HG03342 (cell line): ENCODE measurements around the gene BCAS1.
A peak's percentile ranks its signal among the peaks of the same experiment; 100 is the strongest.
"Not testable (repeated sequence)": the region's sequence is repeated elsewhere in the genome, so short reads cannot be mapped to it uniquely, and the experiment has no call there.

Experiments used
- ATAC-seq: cut with Tn5 transposase; IDR thresholded peaks from one replicate; pipeline ENCODE4 v1.9.1; 2021; ENCODE audit warnings: mild to moderate bottlenecking, moderate library complexity; ENCODE audit not compliant: unreplicated experiment

Gene BCAS1

GRCh38 chr20:53945478-53945877 lies 124.9 kb downstream of the BCAS1 start:
- ATAC-seq = no peak

GRCh38 chr20:53944796-53945195 lies 125.6 kb downstream of the BCAS1 start:
- no peak for ATAC-seq

GRCh38 chr20:53943522-53944291 lies 126.7 kb downstream of the BCAS1 start:
- no peak for ATAC-seq

GRCh38 chr20:53942973-53943372 lies 127.4 kb downstream of the BCAS1 start:
- ATAC-seq = no peak

DNA sequence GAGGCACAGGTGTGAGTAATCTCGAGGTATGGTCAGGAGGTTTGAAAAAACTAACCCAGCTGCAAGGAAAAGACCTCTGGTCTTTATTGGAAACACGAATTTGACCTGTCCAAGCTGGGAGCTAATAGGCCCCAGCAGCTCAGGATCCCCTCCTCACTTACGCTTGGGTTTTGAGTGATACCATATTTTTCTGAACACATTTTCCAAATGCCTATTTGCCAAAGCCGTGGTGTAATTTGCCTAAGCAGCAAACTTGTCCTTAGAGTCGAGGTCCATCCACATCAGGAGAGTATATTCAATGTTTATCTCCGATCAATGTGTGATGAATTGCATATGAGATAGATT lies 128.0 kb downstream of the BCAS1 start:
- no peak for ATAC-seq

DNA sequence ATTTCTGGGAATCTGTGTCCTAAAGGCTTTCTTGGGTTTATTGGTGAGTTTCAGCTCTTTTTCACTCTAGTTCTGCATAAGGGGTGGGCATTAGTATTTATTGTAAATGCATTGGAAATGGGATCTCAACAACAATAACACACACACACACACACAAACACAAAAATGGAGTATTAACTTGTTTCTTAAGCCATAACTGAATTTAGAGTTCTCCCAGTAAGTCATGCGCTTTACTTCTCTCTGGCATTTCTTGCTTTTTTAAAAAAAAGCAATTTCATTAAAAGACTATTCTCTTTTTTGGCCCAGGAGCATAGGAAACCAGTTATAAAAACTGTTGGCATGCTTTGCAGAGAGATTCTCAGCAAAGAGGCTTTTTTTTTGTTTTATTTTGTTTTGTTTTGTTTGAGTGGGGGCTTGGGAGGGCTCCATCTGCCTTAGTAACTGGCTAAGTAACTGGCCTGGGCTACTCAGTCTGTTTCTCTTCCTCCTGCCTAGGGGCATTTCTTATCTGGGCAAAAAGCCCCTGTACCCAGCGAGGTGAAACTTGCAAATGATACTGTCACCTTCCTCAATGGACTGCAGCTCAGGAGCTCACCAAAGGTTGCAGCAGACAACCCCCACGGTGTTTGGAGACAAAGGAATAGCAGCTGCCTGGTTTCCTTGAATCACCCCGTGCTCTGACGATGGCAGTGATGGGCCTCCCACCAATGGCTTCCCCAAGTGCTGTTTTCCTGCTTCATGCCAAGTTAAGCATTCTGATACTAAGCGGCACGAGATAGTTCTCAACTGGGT lies 128.5 kb downstream of the BCAS1 start:
- ATAC-seq = no peak

GRCh38 chr20:53940907-53941545 lies 129.4 kb downstream of the BCAS1 start:
- ATAC-seq = no peak

GRCh38 chr20:53940360-53940702 lies 130.1 kb downstream of the BCAS1 start:
- ATAC-seq = no peak

GRCh38 chr20:53939572-53940359 lies 130.6 kb downstream of the BCAS1 start:
- ATAC-seq = peak; percentile 61

- no peak for ATAC-seq
Observed at GRCh38 chr20:53939190-53939571, 131.2 kb downstream of the BCAS1 start.

DNA sequence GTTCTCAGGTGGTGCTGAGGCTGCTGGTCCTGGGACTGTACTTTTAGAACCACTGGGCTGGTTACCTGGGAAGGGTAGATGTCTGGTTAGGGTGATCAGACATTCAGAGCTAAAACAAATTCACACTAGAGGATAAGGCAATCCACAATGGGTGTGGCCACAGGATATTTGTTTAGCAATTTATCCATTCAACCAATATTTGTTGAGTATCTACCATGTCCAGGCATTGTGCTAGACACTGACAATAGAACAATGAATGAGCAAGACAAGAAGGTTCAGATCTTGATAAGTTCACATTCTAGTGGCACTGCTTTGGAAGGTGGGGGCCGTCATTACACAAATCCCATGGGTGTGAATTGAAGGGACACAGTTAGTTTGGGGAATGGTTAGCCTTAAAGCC lies 131.7 kb downstream of the BCAS1 start:
- no peak for ATAC-seq

- no peak for ATAC-seq
Observed at GRCh38 chr20:53937929-53938367, 132.4 kb downstream of the BCAS1 start.

- no peak for ATAC-seq
Observed at GRCh38 chr20:53937339-53937741, 133.1 kb downstream of the BCAS1 start.

- no peak for ATAC-seq
Observed at GRCh38 chr20:53935344-53936084, 134.9 kb downstream of the BCAS1 start.

- no peak for ATAC-seq
Observed at GRCh38 chr20:53934421-53935343, 135.7 kb downstream of the BCAS1 start.

DNA sequence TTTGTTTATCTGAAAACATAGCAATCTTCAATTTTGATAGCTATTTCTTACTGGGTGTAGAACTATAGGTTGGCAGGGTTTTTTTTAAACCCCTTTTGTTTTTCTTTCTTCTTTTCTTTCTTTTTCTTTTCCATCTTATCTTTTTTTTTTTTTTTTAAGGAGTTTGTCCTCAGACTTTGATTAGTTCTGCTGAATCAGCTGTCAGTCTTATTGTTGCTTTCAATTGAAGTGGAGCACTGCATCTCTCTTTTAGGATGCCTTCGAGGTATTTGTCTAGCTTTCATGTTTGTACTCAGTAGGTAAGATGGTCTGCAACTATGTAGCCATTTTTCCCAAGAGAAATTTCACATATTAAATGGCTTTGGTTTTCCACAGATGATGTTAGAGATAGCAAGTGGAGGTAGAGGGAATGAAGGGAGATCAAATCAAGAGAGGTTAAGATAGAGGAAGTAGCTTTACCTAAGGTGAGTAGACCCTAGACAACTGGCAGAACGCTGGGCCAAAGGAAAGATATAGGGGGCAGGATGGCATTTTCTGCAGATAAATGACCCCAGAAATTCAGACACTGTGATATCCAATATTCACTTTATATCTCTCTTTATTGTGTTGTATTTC lies 137.1 kb downstream of the BCAS1 start:
- no peak for ATAC-seq

DNA sequence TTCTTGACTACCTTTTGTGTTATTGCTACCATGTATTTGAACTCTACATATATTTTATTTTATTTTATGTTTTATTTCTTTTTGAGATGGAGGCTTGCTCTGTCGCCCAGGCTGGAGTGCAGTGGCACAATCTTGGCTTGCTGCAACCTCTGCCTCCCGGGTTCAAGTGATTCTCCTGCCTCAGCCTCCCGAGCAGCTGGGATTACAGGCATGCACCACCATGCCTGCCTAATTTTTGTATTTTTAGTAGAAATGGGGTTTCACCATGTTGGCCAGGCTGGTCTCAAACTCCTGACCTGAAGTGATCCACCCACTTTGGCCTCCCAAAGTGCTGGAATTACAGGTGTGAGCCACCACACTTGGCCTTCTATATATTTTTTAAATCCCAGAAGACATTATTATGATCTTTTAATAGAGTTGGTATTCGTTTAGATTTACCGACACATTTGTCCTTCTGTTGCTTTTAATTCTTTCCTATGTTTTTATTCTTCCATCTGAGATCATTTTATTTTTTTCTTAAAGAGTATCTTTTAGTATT lies 137.7 kb downstream of the BCAS1 start:
- not testable (repeated sequence) for ATAC-seq

DNA sequence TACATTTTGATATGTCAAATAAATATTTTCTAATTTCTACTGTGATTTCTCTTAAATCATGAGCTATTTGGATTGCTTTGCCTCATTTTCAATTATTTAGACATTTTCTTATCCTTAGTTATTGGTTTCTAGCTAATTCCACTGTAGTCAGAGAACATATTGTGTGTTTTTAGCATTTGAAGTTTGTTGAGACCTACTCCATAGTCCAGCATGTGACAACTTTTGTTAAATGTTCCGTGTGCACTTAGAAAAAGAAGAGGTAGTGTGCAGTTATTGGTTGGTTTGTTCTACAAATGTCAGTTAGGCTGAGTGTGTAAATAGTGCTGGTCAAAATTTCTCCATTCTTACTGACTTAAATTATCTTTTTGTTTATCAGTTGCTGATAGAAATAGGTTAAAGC lies 138.8 kb downstream of the BCAS1 start:
- no peak for ATAC-seq
